Choroid plexus epithelial cell (primary cell): ENCODE measurements around the gene PCP4.

Source experiments
- DNase-seq: peaks from one replicate; pipeline ENCODE4 v3.0.0-alpha.2; 2010; ENCODE audit warnings: low read depth
- H3K4me3 ChIP-seq: 2 replicates; pipeline ENCODE4 v1.5.1; 2011; ENCODE audit warnings: low read depth, mild to moderate bottlenecking, control low read depth, low read length, moderate library complexity
- CTCF ChIP-seq: conservative IDR thresholded peaks from 2 replicates; pipeline ENCODE4 v1.5.1; 2011; ENCODE audit warnings: low read depth, mild to moderate bottlenecking, control low read depth, inconsistent platforms, low read length, moderate library complexity

Gene PCP4

GRCh38 chr21:39932335-39932734 is 65.1 kb downstream of the PCP4 start:
- no peak overlapping the region for H3K4me3 ChIP-seq
- no peak for DNase-seq
- no peak for TF ChIP-seq CTCF

DNA sequence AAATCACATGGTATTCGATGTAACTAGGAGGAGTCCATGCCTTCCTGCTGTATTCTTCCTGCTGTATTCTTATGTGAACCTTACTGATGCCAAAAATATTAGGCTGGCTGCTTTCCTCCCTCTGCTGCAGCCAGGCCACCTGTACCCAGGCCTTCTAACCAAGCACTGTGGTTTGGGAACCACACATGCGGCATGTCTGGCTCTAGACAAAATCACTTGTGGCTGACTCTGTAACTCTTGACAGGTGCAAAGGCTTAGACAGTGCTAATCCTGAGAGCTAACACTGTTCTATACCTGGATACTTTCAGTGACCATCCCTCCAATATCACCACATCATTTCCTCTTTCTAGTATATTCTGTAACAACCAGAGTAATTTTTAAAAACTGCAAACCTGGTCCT is 67.7 kb downstream of the PCP4 start:
- no peak for DNase-seq
- no peak overlapping the region for H3K4me3 ChIP-seq
- TF ChIP-seq CTCF = no peak

DNA sequence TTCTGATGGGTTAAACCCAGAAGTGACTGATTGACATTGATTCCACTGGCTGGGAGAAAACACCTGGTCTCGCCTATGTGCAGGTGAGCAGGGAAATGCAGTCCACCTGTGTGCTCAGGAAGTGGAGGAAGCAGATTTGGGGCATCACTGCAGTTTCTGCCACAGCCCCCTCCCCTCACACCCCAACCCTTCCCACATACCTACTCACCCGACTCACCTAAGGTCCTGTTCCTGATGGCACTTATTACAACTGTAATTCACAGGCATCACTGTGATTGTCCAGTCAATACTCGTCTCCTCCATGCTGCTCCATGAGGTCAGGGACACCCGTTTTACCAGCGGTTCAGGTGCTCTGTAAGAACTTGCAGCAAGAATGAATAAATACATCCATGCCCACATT is 68.5 kb downstream of the PCP4 start:
- DNase-seq = no peak
- H3K4me3 ChIP-seq = no peak overlapping the region
- TF ChIP-seq CTCF = no peak

DNA sequence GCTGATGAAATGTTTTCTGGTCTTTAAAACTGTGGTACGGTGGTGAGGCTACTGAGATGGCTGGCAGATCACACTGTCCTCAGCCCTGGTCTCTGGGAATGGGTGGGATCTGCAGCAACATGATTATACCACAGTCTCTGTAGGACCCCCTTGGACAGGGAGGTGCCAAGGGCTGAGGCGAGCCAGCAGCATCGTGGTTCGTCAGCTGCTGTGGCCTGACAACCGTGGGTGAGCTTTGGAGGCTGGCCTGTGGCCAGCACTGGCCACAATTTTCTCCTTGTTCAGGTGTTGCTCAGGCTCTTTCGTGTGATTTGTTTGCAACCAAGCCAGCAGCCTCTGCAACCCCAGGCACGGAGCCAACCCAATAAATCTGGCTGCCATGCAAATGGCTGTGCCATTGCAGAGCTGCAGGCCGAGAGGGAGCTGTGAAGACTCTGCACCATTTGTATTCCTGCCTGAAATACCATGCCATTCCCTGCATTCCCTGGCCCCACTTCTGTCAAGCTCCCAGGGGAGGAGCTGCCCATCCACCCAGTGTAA is 70.9 kb downstream of the PCP4 start:
- TF ChIP-seq CTCF = no peak
- no peak overlapping the region for H3K4me3 ChIP-seq
- no peak for DNase-seq

- no peak overlapping the region for H3K4me3 ChIP-seq
- no peak for DNase-seq
- TF ChIP-seq CTCF = no peak
These were observed 79.0 kb downstream of the PCP4 start for GRCh38 chr21:39946199-39946598.

- H3K4me3 ChIP-seq = no peak overlapping the region
- no peak for TF ChIP-seq CTCF
- DNase-seq = no peak
These were observed 79.8 kb downstream of the PCP4 start for GRCh38 chr21:39947031-39947430.
